GM18861 (cell line): Measurements from ENCODE around the gene CCDC136.

Experiments used
- ATAC-seq: cut with Tn5 transposase; IDR thresholded peaks from one replicate; pipeline ENCODE4 v1.9.1; 2021; ENCODE audit not compliant: unreplicated experiment

Gene CCDC136

GRCh38 chr7:128801667-128802418 is 10.1 kb downstream of the CCDC136 start:
- ATAC-seq, result no peak

GRCh38 chr7:128804484-128804883 is 12.7 kb downstream of the CCDC136 start:
- no peak for ATAC-seq

- no peak for ATAC-seq
Observed at GRCh38 chr7:128805225-128805624, 13.5 kb downstream of the CCDC136 start.

GRCh38 chr7:128807191-128807590 is 15.4 kb downstream of the CCDC136 start:
- no peak for ATAC-seq

- ATAC-seq, result no peak
Observed at GRCh38 chr7:128809363-128809762, 17.6 kb downstream of the CCDC136 start.

GRCh38 chr7:128810473-128810872 is 18.7 kb downstream of the CCDC136 start:
- ATAC-seq, result no peak

- ATAC-seq, result no peak
Observed at GRCh38 chr7:128810997-128811396, 19.2 kb downstream of the CCDC136 start.

- no peak for ATAC-seq
Observed at GRCh38 chr7:128811631-128812430, 20.1 kb downstream of the CCDC136 start.

- ATAC-seq, result no peak
Observed at GRCh38 chr7:128812514-128813168, 20.9 kb downstream of the CCDC136 start.

GRCh38 chr7:128814499-128814898 is 22.7 kb downstream of the CCDC136 start:
- ATAC-seq, result no peak

- ATAC-seq, result no peak
Observed at GRCh38 chr7:128815289-128815942, 23.6 kb downstream of the CCDC136 start.

GRCh38 chr7:128818694-128819093 is 26.9 kb downstream of the CCDC136 start:
- no peak for ATAC-seq

- no peak for ATAC-seq
Observed at GRCh38 chr7:128821724-128822123, 30.0 kb downstream of the CCDC136 start.

- ATAC-seq, result no peak
Observed at GRCh38 chr7:128826512-128826911, 34.7 kb downstream of the CCDC136 start.

- ATAC-seq, result no peak
Observed at GRCh38 chr7:128826916-128827247, 35.1 kb downstream of the CCDC136 start.

GRCh38 chr7:128827248-128827958 is 35.6 kb downstream of the CCDC136 start:
- ATAC-seq, result no peak

GRCh38 chr7:128827971-128828711 is 36.4 kb downstream of the CCDC136 start:
- ATAC-seq, result no peak

GRCh38 chr7:128829391-128830166 is 37.8 kb downstream of the CCDC136 start:
- no peak for ATAC-seq
